GM12878 (cell line): ENCODE results near the gene ELFN2. TPM values are rescaled to one million over a fixed set of nuclear protein-coding genes. Genes with fewer than 3 reads are reported as not detected.

ENCODE experiments used
- ATAC-seq: fragments of 200-7000 bp; cut with Tn5 transposase; 3 replicates; pipeline ENCODE4 v1.9.1; 2020; ENCODE audit warnings: mild to moderate bottlenecking, moderate library complexity
- BruUV-seq: library from RNA; stranded (reverse); fragments of 400-500 nt; replicated peaks from 2 replicates; lab custom pipeline; 2021; lab: Mats Ljungman, UMichigan
- CTCF ChIA-PET: fragments of 300-600 bp; sonication (Branson Sonifier 250); formaldehyde crosslinking; extraction: SDS; loops from one replicate; lab custom pipeline; 2021; ENCODE audit warnings: inconsistent platforms; lab: Yijun Ruan, JAX
- POLR2A ChIA-PET: fragments of 350-600 bp; formaldehyde crosslinking; extraction: SDS; loops from one replicate; lab custom pipeline; 2021; ENCODE audit warnings: inconsistent platforms; lab: Charles Lee
- RAD21 ChIA-PET: fragments of 300-600 bp; sonication (Branson Sonifier 250); formaldehyde crosslinking; loops from one replicate; lab custom pipeline; 2023; ENCODE audit warnings: antibody characterized with exemption; ENCODE audit not compliant: unreplicated experiment; lab: Charles Lee
- SMC1A ChIA-PET: fragments of 300-600 bp; sonication (Branson Sonifier 250); formaldehyde crosslinking; loops from one replicate; lab custom pipeline; 2023; ENCODE audit not compliant: unreplicated experiment, uncharacterized antibody; lab: Charles Lee
- DNase-seq: peaks from one replicate; pipeline ENCODE4 v3.0.0-alpha.2; 2011; ENCODE audit warnings: low read depth, low spot score
- FAIRE-seq: peaks from 3 replicates; lab custom pipeline; 2011; peaks lifted over from hg19 to GRCh38; lab: Jason Lieb, UNC
- H2AFZ ChIP-seq: 2 replicates; pipeline ENCODE4 v1.6.0; 2011; ENCODE audit warnings: low read depth, low read length, control low read depth; ENCODE audit not compliant: control insufficient read depth
- H3K27ac ChIP-seq: 2 replicates; pipeline ENCODE4 v1.5.1; 2011; ENCODE audit warnings: control low read depth; ENCODE audit not compliant: control insufficient read depth, insufficient read depth
- H3K27me3 ChIP-seq, 2 experiments: replicated peaks in 1 of 2; 2 replicates each; pipeline versions ENCODE4 v1.6.0 to v1.6.1; 2011; ENCODE audit warnings: low read length in 1 of 2; ENCODE audit not compliant: control insufficient read depth in 2 of 2, insufficient read depth in 2 of 2
- H3K36me3 ChIP-seq, 2 experiments: 2 replicates each; pipeline ENCODE4 v1.5.1; 2011; ENCODE audit warnings: low read length in 1 of 2; ENCODE audit not compliant: control insufficient read depth in 2 of 2, insufficient read depth in 2 of 2
- H3K4me1 ChIP-seq: 2 replicates; pipeline ENCODE4 v1.6.1; 2011; ENCODE audit warnings: mild to moderate bottlenecking, low read length, moderate library complexity, mixed read lengths; ENCODE audit not compliant: control insufficient read depth, insufficient read depth
- H3K4me2 ChIP-seq: 2 replicates; pipeline ENCODE4 v1.6.0; 2011; ENCODE audit warnings: control low read depth; ENCODE audit not compliant: control insufficient read depth, insufficient read depth
- H3K4me3 ChIP-seq: fragments of 200-600 bp; sonication (generic); 2 replicates; pipeline ENCODE4 v1.5.1; 2016
- H3K79me2 ChIP-seq: 2 replicates; pipeline ENCODE4 v1.6.0; 2011; ENCODE audit warnings: low read length; ENCODE audit not compliant: control insufficient read depth, insufficient read depth
- H3K9ac ChIP-seq: 2 replicates; pipeline ENCODE4 v1.8.0; 2011; ENCODE audit warnings: low read length, control low read depth, mixed read lengths; ENCODE audit not compliant: control insufficient read depth, insufficient read depth
- H3K9me3 ChIP-seq: replicated peaks from 3 replicates; pipeline ENCODE4 v1.5.1; 2011; ENCODE audit warnings: mild to moderate bottlenecking, low read length; ENCODE audit not compliant: control insufficient read depth, insufficient read depth
- H4K20me1 ChIP-seq: 2 replicates; pipeline ENCODE4 v1.6.0; 2011; ENCODE audit not compliant: control insufficient read depth, insufficient read depth
- CTCF ChIP-seq, 3 experiments: IDR thresholded peaks in 2 of 3; conservative IDR thresholded peaks in 1 of 3; 2 replicates each; pipeline ENCODE4 v1.5.1; 2011; ENCODE audit warnings: low read depth in 3 of 3, low read length in 3 of 3, mild to moderate bottlenecking in 3 of 3, control low read depth in 2 of 3, moderate library complexity in 2 of 3, inconsistent platforms in 1 of 3, mixed read lengths in 1 of 3; ENCODE audit not compliant: control insufficient read depth in 2 of 3, insufficient read depth in 1 of 3; ENCODE audit errors: extremely low read depth in 1 of 3
- ESRRA ChIP-seq: IDR thresholded peaks from 2 replicates; pipeline ENCODE4 v1.6.1; 2012; ENCODE audit warnings: mild to moderate bottlenecking, low read length, improper control_type of control experiment
- ETV6 ChIP-seq, 2 experiments: fragments of 450-650 bp in 1 of 2; IDR thresholded peaks in 1 of 2; conservative IDR thresholded peaks in 1 of 2; 2 replicates each; pipeline ENCODE4 v1.6.1; 2014; ENCODE audit warnings: antibody characterized with exemption in 1 of 2, borderline replicate concordance in 1 of 2, low read depth in 1 of 2, mild to moderate bottlenecking in 1 of 2, moderate library complexity in 1 of 2
- FOS ChIP-seq: IDR thresholded peaks from 3 replicates; pipeline ENCODE4 v1.6.1; 2011; ENCODE audit warnings: borderline replicate concordance; ENCODE audit not compliant: insufficient read length; ENCODE audit errors: extremely low read depth
- MTA2 ChIP-seq: fragments of 450-650 bp; IDR thresholded peaks from 2 replicates; pipeline ENCODE4 v1.6.1; 2016; ENCODE audit warnings: low read depth, mild to moderate bottlenecking, moderate library complexity
- PAX5 ChIP-seq: IDR thresholded peaks from 2 replicates; pipeline ENCODE4 v1.6.1; 2011; ENCODE audit warnings: low read depth, low read length, borderline replicate concordance
- PML ChIP-seq: IDR thresholded peaks from 2 replicates; pipeline ENCODE4 v1.6.1; 2012; ENCODE audit warnings: low read length, inconsistent platforms
- RAD21 ChIP-seq: IDR thresholded peaks from 2 replicates; pipeline ENCODE4 v1.6.1; 2011; ENCODE audit warnings: mild to moderate bottlenecking, low read depth, low read length, moderate library complexity; ENCODE audit not compliant: insufficient read depth
- SMC3 ChIP-seq: IDR thresholded peaks from 2 replicates; pipeline ENCODE4 v1.6.1; 2011; ENCODE audit warnings: low read length, improper control_type of control experiment, borderline replicate concordance
- SREBF2 ChIP-seq: IDR thresholded peaks from 2 replicates; pipeline ENCODE4 v1.6.1; 2012; ENCODE audit warnings: mild to moderate bottlenecking, low read length
- YY1 ChIP-seq: IDR thresholded peaks from 2 replicates; pipeline ENCODE4 v1.6.1; 2011; ENCODE audit warnings: low read depth, mild to moderate bottlenecking, low read length
- WGBS: methylation state at CpG from one replicate; pipeline ENCODE4 v1.1.6; 2016; ENCODE audit warnings: low lambda C conversion rate; ENCODE audit not compliant: insufficient replicate concordance, insufficient coverage; ENCODE audit errors: missing lambda C conversion rate; 5-methylcytosine and 5-hydroxymethylcytosine counted together
- in situ Hi-C: fragments of 300-500 bp; cut with MboI; formaldehyde crosslinking; loops from 9 replicates; pipeline ENCODE4 v1.14.3; 2018; ENCODE audit warnings: mixed read lengths
- intact Hi-C: fragments of 100-400 bp; cut with micrococcal nuclease; formaldehyde crosslinking; loops from one replicate; pipeline ENCODE4 v1.14.2; 2022; ENCODE audit not compliant: unreplicated experiment
- polyA plus RNA-seq, 11 experiments: library from polyadenylated mRNA; depleted of rRNA in 4 of 11; unstranded in 6 of 11; stranded (reverse) in 5 of 11; fragments of >200 nt; fragmentation: Nextera tagmentation in 4 of 11; fragmentation: Illumina TruSeq in 1 of 11; extraction: Ambion mirVana in 4 of 11; extraction: Trizol in 1 of 11; gene quantifications; 1 replicate in 1 of 11; 2 replicates in 10 of 11; pipeline versions ENCODE4 v1.2.1 to v1.2.3, GENCODE V29; 2011 to 2016; ENCODE audit warnings: inconsistent platforms in 2 of 11, missing spikeins in 2 of 11, low read depth in 1 of 11
- total RNA-seq, 4 experiments: library from RNA; depleted of rRNA in 3 of 4; stranded (reverse); fragments of >200 nt in 3 of 4; fragmentation: Illumina TruSeq in 1 of 4; extraction: Trizol in 1 of 4; gene quantifications; 2 replicates each; pipeline versions ENCODE4 v1.2.1 to v1.2.3, GENCODE V29; 2013 to 2021

Gene ELFN2
- total and polyA plus RNA-seq, 10 of the 15 experiments (the other 5 are each of a cell fraction or from before 2014, with no cell fraction given), result 0.03 to 0.05 TPM; not detected in 8

GRCh38 chr22:37428649-37429586 lies 1.6 kb upstream of the ELFN2 start:
- FAIRE-seq (peak; percentile 71), ATAC-seq (peak; percentile 87), DNase-seq (no peak)
- Histone ChIP-seq H2AFZ (no peak overlapping the region), H3K4me3 (no peak overlapping the region), H3K79me2 (no peaks in the 10 kb centered on the region), H3K27me3 (peaks cover 11 to 15% of the 10 kb centered on the region in 2 experiments), H3K4me2 (no peak overlapping the region), H3K9ac (no peak overlapping the region), H4K20me1 (no peaks in the 10 kb centered on the region), H3K9me3 (peaks cover 3% of the 10 kb centered on the region; the same call in 1 of the 3 replicates), H3K27ac (no peak overlapping the region), H3K36me3 (no peaks in the 10 kb centered on the region), H3K4me1 (no peaks in the 10 kb centered on the region)
- POLR2A ChIA-PET, result no interaction called here
- in situ Hi-C loops, result no loop called here
- BruUV-seq, result no TSS peak
- RAD21 ChIA-PET, result interaction anchor here (0.6 to 4.4 kb wide), 9 partner anchors 9 to 166 kb away, joined by 3 to 36 read pairs (median 4); no protein-coding TSS in a partner anchor
- SMC1A ChIA-PET, result interaction anchor here (0.6 to 5.2 kb wide), 13 partner anchors 10 to 169 kb away, joined by 3 to 40 read pairs (median 3); no protein-coding TSS in a partner anchor
- CTCF ChIA-PET, result interaction anchor here (0.7 to 4.6 kb wide), 34 partner anchors 10 to 303 kb away, joined by 3 to 72 read pairs (median 4); no protein-coding TSS in a partner anchor
- intact Hi-C loops, result loop anchor here (1.0 to 2.0 kb wide), 2 partner anchors 113 to 162 kb away; no protein-coding TSS in a partner anchor
- TF ChIP-seq PML, result no peak
- TF ChIP-seq FOS, result no peak
- TF ChIP-seq ESRRA, result no peak
- peak; percentile 86 for TF ChIP-seq SMC3
- no peak for TF ChIP-seq MTA2
- peak; percentile 75 to 81 (median 75) for TF ChIP-seq CTCF (IDR thresholded peaks at IDR 0.05 in 2 of 3, conservative IDR thresholded peaks at IDR 0.05 in 1 of 3; ENCODE audit: control insufficient read depth in 2 of 3, extremely low read depth in 1 of 3, insufficient read depth in 1 of 3, low read depth in 3 of 3, low read length in 3 of 3)
- no peak for TF ChIP-seq SREBF2
- TF ChIP-seq ETV6 (conservative IDR thresholded peaks at IDR 0.05 in 1 of 2, IDR thresholded peaks at IDR 0.05 in 1 of 2; ENCODE audit: borderline replicate concordance in 1 of 2, low read depth in 1 of 2), result no peak
- peak; percentile 44; the same call in 1 of the 2 replicates for TF ChIP-seq PAX5
- peak; percentile 56 for TF ChIP-seq RAD21
- TF ChIP-seq YY1, result 0 out of 2 replicates have a peak, but pooled peaks have one; percentile 26
- 25% methylated on average over 15 of the region's 15 CpGs for WGBS
